Right lobe of liver (tissue), 6 donors: ENCODE data around the gene MRPS25. TPM values are rescaled to one million over a fixed set of nuclear protein-coding genes. Genes with fewer than 3 reads are reported as not detected.
A peak's percentile ranks its signal among the peaks of the same experiment; 100 is the strongest.

Experiments used
- ATAC-seq, 4 donors: fragments of 200-7000 bp; cut with Tn5 transposase; one replicate each; pipeline ENCODE4 v1.9.1; 2020; ENCODE audit warnings: mild to moderate bottlenecking in 4 of 4, moderate library complexity in 4 of 4
- DNase-seq, 3 donors: peaks; one replicate each; pipeline ENCODE4 v3.0.0-alpha.2; 2020
- H3K27ac ChIP-seq, 3 donors: fragments of 200-600 bp; one replicate each; pipeline ENCODE4 v1.8.0; 2022
- H3K27me3 ChIP-seq, 2 donors: fragments of 200-600 bp; one replicate each; pipeline ENCODE4 v1.8.0; 2022
- H3K36me3 ChIP-seq, 4 donors: fragments of 200-600 bp; sonication (generic) in 1 of 4; one replicate each; pipeline versions ENCODE4 v1.5.1 to v1.8.0; 2017 to 2022; ENCODE audit warnings: control low read depth in 1 of 4
- H3K4me1 ChIP-seq, 4 donors: fragments of 200-600 bp; sonication (generic) in 1 of 4; one replicate each; pipeline versions ENCODE4 v1.5.1 to v1.8.0; 2017 to 2022; ENCODE audit warnings: control low read depth in 1 of 4
- H3K4me3 ChIP-seq, 3 donors: fragments of 200-600 bp; one replicate each; pipeline ENCODE4 v1.8.0; 2022
- H3K9me3 ChIP-seq, 4 donors: fragments of 200-600 bp; sonication (generic) in 1 of 4; one replicate each; pipeline versions ENCODE4 v1.5.1 to v1.8.0; 2017 to 2022; ENCODE audit warnings: control low read depth in 1 of 4
- CTCF ChIP-seq, 4 donors: fragments of 200-600 bp in 3 of 4; fragments of 450-650 bp in 1 of 4; IDR thresholded peaks; one replicate each; pipeline versions ENCODE4 v1.5.1 to v1.8.0; 2016 to 2022; ENCODE audit warnings: antibody characterized with exemption in 4 of 4, mild to moderate bottlenecking in 2 of 4
- POLR2A ChIP-seq: fragments of 450-650 bp; IDR thresholded peaks from one replicate; pipeline ENCODE4 v1.6.1; 2017; ENCODE audit warnings: antibody characterized with exemption, mild to moderate bottlenecking
- WGBS: methylation state at CpG from one replicate; pipeline ENCODE4 v1.1.6; 2018; ENCODE audit warnings: low coverage, low lambda C conversion rate; ENCODE audit not compliant: insufficient coverage; ENCODE audit errors: missing lambda C conversion rate; 5-methylcytosine and 5-hydroxymethylcytosine counted together
- intact Hi-C, 2 donors: fragments of 100-400 bp; cut with DNase I; formaldehyde crosslinking; loops; one replicate each; pipeline versions ENCODE4 v1.11.2 to v1.14.1; 2022
- total RNA-seq, 6 experiments: library from RNA; depleted of rRNA in 2 of 6; stranded (reverse); fragments of >200 nt in 2 of 6; fragmentation: NEBNext Ultra II Directional in 3 of 6; extraction: Animal tissue kit (Norgen Biotek cat#: 25700) in 3 of 6; gene quantifications; one replicate each; pipeline versions ENCODE4 v1.1.0 to v1.2.4, GENCODE V29; 2016 to 2023
- donor health status: DM: no; HTN: yes; CAD: no.
- donor health status: DM: no; HTN: no; CAD: no.
- donor health status: DM: no; HTN: no; CAD: no.
- donor health status: DM: no; HTN: yes; CAD: no.
- donor health status: DM: no; HTN: yes; CAD: no.

The MRPS25 gene
- total RNA-seq, 6 experiments from 2014 or later, result 36.8 to 53.6 (median 48.0) TPM

- peaks cover 0 to 17% (median 7%) of the 10 kb centered on the region in 4 donors for H3K36me3 ChIP-seq
- 67% methylated on average over 1 of the region's 1 CpG for WGBS
- no peaks in the 10 kb centered on the region for H3K27me3 ChIP-seq
- no peak for DNase-seq
- intact Hi-C loops, result no loop called here
- ATAC-seq, result no peak
- no peaks in the 10 kb centered on the region for H3K9me3 ChIP-seq
- H3K4me1 ChIP-seq, result no peaks in the 10 kb centered on the region
- H3K4me3 ChIP-seq, result no peak overlapping the region
- TF ChIP-seq CTCF (IDR thresholded peaks at IDR 0.05) (no peak), POLR2A (no peak)
- H3K27ac ChIP-seq, result no peak overlapping the region
These were observed 4.3 kb upstream of the MRPS25 start for GRCh38 chr3:15069441-15069840.

GRCh38 chr3:15066467-15066866 is 1.4 kb upstream of the MRPS25 start:
- intact Hi-C loops, result no loop called here
- ATAC-seq (no peak), DNase-seq (no peak)
- 100% methylated on average over 3 of the region's 3 CpGs for WGBS
- H3K36me3 ChIP-seq, result no peaks in the 10 kb centered on the region
- no peaks in the 10 kb centered on the region for H3K9me3 ChIP-seq
- H3K4me3 ChIP-seq, result no peak overlapping the region
- TF ChIP-seq CTCF (IDR thresholded peaks at IDR 0.05) (no peak), POLR2A (no peak)
- no peak overlapping the region for H3K27ac ChIP-seq
- peaks cover 0 to 15% (median 5%) of the 10 kb centered on the region in 4 donors for H3K4me1 ChIP-seq
- H3K27me3 ChIP-seq, result no peaks in the 10 kb centered on the region

- intact Hi-C loops, result no loop called here
- ATAC-seq (no peak), DNase-seq (no peak)
- Histone ChIP-seq H3K4me3 (peak overlapping the region; percentile 65 to 82 (median 70)), H3K4me1 (peaks cover 0 to 15% (median 5%) of the 10 kb centered on the region in 4 donors), H3K27me3 (no peaks in the 10 kb centered on the region), H3K27ac (peak overlapping the region in 2 of 3 donors; percentile 79 to 90), H3K9me3 (no peaks in the 10 kb centered on the region), H3K36me3 (no peaks in the 10 kb centered on the region)
- WGBS, result 46% methylated on average over 16 of the region's 16 CpGs
- TF ChIP-seq CTCF (IDR thresholded peaks at IDR 0.05) (no peak), POLR2A (no peak)
These were observed 464 bp upstream of the MRPS25 start for GRCh38 chr3:15065550-15066007.

- Histone ChIP-seq H3K9me3 (no peaks in the 10 kb centered on the region), H3K4me3 (peak overlapping the region; percentile 65 to 82 (median 70)), H3K4me1 (peaks cover 0 to 15% (median 5%) of the 10 kb centered on the region in 4 donors), H3K27me3 (no peaks in the 10 kb centered on the region), H3K27ac (peak overlapping the region; percentile 79 to 90 (median 84)), H3K36me3 (peaks cover 0 to under 1% (median 0%) of the 10 kb centered on the region in 4 donors)
- DNase-seq (no peak), ATAC-seq (peak; percentile 32 to 49 (median 45))
- 2% methylated on average over 19 of the region's 25 CpGs for WGBS
- TF ChIP-seq CTCF (IDR thresholded peaks at IDR 0.05) (no peak), POLR2A (no peak)
- intact Hi-C loops, result no loop called here
These were observed 748 bp downstream of the MRPS25 start for GRCh38 chr3:15064299-15064834.
